Stimulated activated CD4-positive, alpha-beta T cell treated with anti-CD3 and anti-CD28 coated beads, Interleukin-1b, Interleukin-23, amount 100 ng/mL, for 1 hour (primary cell): Measurements from ENCODE around the gene TRAPPC12.
"Not testable (repeated sequence)": the region's sequence is repeated elsewhere in the genome, so short reads cannot be mapped to it uniquely, and the experiment has no call there.

Experiments
- DNase-seq, 2 donors: peaks; one replicate each; pipeline ENCODE4 v3.0.0-alpha.2; 2020; ENCODE audit warnings: low read depth in 2 of 2

The TRAPPC12 gene

DNA sequence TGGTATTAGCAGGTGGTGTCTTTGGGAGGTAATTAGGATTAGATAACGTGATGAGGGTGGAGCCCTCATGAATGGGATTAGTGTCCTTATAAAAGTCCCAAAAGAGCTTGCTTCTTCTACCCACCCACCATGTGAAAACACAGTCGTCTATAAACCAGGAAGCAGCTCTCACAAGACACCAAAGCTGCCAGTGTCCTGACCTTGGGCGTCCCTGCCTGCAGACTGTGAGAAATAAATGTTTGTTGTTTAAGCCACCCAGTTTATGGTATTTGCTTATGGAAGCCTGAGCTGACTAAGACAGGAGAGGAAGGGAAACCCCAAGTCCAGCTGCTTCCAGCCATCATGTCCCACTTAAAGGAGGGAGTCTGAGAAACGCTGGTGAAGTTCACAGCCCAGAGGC, 126.3 kb downstream of the TRAPPC12 start:
- DNase-seq: no peak

DNA sequence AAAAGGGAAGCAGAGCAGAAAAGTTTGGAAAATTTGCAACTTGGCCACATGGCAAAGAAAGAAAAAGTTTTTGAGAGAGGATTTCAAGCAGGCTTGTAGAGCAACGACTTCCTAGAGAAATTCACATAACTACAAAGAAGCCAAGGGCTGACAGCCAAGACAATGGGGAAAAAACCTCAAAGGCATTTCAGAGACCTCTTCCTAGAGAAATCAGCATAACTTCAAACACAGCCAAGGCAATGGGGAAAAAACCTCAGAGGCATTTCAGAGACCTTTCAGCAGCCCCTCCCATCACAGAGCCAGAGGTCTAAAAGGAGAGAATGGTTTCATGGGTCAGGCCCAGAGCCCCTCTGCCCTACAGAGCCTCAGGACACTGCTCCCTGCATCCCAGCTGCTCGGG, 132.6 kb downstream of the TRAPPC12 start:
- DNase-seq: no peak

DNA sequence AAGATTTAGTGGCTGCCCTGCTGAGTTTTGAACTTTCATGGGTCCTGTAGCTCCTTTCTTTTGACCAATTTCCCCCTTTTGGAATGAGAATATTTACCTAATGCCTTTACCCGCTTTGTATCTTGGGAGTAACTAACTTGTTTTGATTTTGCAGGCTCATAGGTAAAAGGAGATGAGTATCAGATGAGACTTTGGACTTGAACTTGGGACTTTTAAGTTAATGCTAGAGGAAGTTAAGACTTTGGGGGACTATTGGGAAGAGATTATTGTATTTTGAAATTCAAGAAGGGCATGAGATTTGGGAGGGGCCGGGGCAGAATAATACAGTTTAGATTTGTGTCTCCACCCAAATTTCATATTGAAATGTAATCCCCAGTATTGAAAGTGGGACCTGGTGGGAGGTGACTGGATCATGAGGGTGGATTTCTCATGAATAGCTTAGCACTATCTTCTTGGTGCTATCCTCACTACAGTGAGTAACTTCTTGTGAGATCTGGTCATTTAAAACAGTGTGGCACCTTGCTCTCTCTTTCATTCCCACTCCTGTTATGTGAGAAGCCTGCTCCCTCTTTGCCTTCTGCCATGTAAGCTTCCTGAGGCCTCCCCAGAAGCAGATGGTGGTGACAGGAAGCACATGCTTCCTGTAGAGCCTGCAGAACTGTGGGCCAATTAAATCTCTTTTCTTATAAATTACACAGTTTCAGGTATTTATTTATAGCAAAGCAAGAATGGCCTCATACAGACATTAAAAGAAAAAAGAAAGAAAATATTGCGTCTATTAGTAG, 133.7 kb downstream of the TRAPPC12 start:
- DNase-seq: no peak

DNA sequence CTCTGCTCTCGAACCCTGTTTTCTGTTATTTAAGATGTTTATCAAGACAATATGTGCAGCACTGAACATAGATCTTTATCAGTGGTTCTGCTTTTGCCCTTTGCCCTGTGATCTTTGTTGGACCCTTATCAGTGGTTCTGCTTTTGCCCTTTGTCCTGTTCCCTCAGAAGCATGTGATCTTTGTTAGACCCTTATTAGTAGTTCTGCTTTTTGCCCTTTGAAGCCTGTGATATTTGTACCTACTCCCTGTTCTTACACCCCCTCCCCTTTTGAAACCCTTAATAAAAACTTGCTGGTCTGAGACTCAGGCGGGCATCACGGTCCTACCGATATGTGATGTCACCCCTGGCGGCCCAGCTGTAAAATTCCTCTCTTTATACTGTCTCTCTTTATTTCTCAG, 135.9 kb downstream of the TRAPPC12 start:
- DNase-seq: not testable (repeated sequence)

DNA sequence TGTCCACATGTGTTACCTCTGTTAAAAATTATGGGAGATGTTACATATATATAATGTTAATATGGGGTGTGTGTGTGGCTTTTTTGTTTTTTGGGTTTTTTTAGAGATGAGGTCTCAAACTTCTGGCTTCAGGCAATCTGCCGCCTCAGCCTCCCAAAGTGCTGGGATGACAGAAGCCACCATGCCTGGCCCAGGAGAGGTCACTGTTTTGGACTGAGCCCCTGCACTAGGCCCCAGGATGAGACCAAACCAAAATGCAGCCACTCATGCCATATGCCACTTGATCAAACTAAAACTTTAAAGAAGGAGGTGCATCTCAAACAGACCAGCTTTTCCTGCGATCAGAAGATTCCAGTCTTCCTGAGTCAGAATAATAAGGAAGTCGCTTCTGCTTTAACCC, 137.3 kb downstream of the TRAPPC12 start:
- no peak for DNase-seq

DNA sequence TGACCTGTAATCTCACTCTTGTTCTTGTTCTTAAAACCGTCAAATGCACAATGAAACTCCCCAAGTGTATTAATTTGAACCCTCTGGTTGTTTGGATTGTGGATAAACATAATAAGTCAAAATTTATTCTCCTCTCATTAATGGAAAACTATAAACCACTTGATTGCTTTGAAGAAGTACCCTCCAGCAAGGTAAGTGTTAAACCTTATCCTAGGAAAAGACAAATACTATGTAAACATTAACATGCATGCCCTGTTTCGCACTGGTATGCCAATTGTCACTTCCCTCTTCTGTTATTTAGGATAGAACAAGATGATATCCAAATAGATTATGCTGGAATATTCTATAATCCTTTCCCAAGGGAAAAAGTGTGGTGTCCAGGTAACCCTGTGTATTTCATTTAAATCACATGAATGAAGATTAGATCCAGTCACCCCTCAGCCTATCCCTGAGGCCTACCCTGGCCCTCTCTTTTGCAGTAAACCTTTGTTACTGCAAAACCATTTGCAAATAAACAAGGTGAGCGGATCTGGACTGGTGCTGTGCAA, 138.5 kb downstream of the TRAPPC12 start:
- DNase-seq: no peak

DNA sequence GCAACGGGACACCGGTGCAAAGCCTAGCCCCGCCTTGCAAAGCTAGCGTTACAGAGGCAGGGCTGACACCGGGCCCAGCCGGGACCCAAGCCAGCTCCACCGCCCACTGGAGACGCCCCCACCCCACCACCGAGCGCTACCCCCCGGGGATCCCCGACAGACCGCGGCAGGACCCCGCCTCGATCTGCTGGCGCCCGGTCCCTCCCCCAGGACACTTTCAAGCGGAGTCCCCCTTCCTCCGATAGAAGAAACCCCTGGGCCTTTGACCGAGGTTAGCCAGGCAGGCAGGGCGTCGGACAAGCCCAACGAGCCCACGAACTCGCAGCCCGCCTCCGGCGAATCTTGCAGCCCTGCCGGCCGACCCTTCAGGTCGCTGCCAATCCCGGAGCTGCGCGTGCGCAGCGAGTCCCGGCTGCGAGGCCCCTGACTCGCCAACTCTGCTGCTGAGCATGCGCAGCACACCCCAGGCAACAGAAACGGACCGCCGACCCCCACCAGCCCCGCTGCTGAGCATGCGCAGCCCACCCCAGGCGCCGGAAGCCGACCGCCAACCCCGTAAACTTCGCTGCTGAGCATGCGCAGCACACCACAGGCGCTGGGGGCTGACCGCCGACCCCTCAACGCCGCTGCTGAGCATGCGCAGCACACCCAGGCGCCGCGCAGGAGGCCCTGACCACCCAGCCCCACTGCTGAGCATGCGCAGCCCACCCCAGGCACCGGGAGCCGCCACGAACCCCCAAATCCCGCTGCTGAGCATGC, 139.2 kb downstream of the TRAPPC12 start:
- peak; percentile 93 to 98 for DNase-seq

DNA sequence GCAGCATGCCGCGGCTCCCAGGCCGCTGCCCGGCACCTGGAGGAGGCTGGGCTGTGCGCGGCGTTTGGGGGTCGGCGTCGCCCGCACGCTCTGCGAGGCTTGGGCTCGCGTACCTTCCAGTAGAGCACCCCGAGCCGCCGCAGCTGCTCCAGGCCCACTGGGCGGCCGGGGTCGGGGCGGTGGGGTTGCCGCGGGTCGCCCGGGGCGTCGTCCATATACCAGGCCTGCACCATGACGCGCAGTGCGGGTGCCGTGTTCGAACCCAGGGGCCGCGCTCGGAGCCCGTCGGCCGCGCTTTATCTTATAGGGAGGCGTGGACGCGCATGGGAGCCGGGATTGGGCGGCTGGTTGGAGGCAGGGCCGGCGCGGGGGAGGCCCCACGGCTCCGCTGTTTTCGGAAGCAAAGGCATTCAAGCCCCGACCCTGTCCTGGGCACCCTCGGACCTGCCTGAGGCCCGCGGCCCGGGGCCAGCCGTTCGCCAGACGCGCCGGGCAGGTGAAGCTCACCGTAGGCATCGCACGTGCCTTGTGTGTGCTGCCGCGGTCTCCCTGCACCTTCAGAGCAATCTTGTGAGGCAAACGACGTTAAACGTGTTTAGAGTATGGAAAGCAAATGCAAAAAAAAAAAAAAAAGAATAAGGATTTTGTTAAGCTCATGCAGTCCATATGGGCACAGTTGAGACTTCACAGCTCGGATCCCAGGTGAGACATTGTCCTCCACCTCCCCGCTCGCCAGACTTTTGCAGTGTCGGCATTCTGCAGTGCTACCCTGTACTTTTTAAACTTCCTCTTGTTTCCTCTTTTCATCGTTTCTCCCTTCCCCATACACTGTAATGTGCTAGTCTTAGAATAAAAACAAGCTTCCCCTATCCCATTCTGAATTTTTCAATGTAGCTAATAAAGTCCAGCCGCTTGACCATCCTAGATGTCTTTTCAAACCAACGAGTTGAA, 140.0 kb downstream of the TRAPPC12 start, which contains the start of gene ADI1:
Gene ADI1, minus strand, starts transcription at position 277 of the 951 bp plus-strand sequence. Its CDS starts 44 bp downstream, at position 233.
- DNase-seq: peak; percentile 25 to 43

DNA sequence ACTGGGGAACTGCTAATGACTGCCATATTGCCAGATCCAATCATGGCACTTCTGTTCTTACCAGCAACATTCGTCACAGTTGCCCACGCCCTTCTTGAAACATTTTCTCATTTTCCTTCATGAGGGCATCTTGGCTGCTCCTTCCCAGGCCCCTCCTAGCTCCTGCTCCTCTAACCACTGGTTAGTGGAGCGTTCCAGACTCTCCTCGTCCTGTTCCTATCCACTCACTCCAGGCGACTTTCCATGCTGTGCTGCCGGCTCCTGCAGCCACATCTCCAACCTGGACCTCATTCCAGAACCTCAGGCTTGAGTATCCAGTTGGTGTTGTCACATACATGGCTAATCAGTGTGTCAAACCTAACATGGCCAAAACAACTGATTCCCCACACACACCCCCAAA, 141.1 kb downstream of the TRAPPC12 start:
- no peak for DNase-seq

DNA sequence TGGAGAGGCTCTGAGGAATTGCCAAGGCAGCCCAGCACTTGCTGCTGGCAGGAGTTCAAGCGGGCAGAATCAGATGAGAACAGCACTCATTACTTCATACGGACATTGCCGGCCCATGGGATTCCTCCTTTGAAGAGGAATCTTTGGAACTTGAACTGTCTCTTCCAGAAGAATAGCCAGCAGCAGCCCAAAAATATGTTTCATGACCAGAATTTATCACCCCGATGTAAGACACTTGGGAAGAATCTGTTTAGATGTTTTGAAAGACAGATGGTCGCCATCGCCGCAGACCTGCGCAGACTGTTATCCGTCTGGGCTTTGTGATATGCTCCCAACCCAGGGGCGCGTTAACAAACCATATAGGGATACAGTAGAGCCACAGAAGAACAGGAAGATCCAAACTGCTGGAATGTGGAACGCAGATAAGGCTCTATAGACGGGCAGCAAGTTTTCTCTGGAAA, 143.5 kb downstream of the TRAPPC12 start:
- DNase-seq: no peak

DNA sequence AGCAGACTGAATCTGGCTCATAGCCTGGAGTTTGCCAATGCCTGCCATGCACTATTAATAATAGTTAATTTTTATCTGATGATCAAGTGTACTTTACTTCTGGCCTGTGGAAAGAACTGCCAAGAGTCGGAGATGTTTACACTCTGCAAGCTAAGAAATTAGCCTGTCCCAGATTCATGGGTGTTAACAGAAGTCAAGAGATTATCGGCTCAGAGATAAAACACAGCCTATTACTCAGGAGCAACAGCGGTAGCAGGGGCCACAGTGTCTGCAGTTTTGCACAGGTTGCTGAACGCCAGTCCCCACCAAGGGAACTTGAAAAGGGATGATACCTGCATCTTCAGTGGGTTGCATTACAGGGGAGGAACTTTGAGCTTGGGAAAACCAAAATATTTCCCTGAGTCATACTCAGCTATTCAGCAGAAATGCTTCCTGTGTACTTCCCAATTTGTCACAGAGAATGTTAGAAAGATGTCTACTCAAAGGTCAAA, 144.1 kb downstream of the TRAPPC12 start:
- DNase-seq: no peak

DNA sequence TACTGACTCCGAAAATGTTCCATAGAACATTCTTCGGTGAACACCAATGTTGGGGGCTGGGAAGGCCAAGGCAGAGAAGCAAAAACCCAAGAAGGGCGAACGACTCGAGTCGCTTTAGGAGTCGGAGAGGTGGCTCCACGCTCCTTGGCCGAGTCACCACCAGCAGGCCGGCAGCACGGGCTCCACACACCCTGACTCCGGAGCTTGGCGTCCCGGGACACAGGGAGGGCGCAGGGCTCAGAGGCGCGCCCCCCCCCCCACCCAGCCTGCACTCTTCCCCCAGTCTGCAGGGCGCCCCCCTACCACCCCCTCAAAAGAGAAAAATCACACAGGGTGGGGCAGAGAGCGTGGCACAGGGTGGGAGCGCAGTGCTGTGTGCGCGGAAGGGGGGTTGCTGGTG, 147.4 kb downstream of the TRAPPC12 start:
- DNase-seq: no peak

DNA sequence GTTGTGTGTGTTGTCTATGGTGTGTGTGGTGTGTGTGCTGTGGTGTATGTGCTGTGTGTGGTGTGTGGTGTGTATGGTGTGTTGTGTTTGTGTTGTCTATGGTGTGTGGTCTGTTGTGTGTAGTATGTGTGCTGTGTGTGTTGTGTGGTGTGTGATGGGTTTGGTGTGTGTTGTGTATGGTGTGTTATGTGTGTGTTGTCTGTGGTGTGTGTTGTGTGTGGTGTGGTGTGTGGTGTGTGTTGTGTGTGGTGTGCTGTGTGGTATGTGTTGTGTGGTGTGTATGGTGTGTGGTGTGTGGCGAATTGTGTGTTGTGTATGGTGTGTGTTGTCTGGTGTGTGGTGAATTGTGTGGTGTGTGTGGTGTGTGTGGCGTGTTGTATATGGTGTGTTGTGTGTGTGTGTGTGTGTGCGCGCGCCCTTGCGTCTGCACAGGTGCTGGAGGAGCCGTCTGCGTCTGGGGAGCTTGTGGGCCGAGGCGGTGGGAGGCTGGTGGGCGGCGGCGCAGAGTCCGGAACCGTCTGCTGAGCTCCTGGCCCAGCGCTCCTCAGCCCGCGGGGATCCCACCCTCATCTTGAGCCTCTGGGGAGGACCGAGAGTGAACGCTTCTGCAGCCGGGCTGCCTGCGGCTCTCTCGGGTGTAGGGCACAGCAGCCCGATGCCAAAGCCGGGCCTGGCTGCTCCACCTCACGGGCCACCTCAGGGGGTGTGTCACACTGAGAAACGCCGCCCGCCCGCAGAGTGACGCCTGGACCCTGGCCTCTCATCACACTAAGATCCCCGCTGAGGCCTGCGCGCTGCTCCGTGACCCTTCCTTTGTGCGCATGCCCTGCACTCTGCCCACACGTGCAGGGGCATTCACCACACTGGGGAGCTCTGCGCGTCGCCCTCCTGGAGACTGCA, 148.6 kb downstream of the TRAPPC12 start:
- DNase-seq: no peak
